HG02798 (cell line): ENCODE measurements around the gene ARFGAP1.

ENCODE experiments used
- ATAC-seq: cut with Tn5 transposase; IDR thresholded peaks from one replicate; pipeline ENCODE4 v1.9.1; 2021; ENCODE audit warnings: mild to moderate bottlenecking; ENCODE audit not compliant: unreplicated experiment, poor library complexity

Gene ARFGAP1

GRCh38 chr20:63317061-63317460, 44.4 kb downstream of the ARFGAP1 start:
- no peak for ATAC-seq

GRCh38 chr20:63317601-63318291, 45.1 kb downstream of the ARFGAP1 start:
- ATAC-seq: no peak

GRCh38 chr20:63318391-63319163, 46.0 kb downstream of the ARFGAP1 start:
- no peak for ATAC-seq

GRCh38 chr20:63319164-63320040, 46.8 kb downstream of the ARFGAP1 start:
- ATAC-seq: no peak

- ATAC-seq: no peak
These were observed 47.5 kb downstream of the ARFGAP1 start for GRCh38 chr20:63320041-63320511.

- ATAC-seq: no peak
These were observed 48.1 kb downstream of the ARFGAP1 start for GRCh38 chr20:63320616-63321147.

- ATAC-seq: no peak
These were observed 48.7 kb downstream of the ARFGAP1 start for GRCh38 chr20:63321148-63321831.

- no peak for ATAC-seq
These were observed 49.7 kb downstream of the ARFGAP1 start for GRCh38 chr20:63322146-63322932.

GRCh38 chr20:63322933-63323273, 50.3 kb downstream of the ARFGAP1 start:
- no peak for ATAC-seq

- ATAC-seq: no peak
These were observed 50.9 kb downstream of the ARFGAP1 start for GRCh38 chr20:63323357-63323981.

- no peak for ATAC-seq
These were observed 52.4 kb downstream of the ARFGAP1 start for GRCh38 chr20:63325021-63325471.

GRCh38 chr20:63325554-63326313, 53.1 kb downstream of the ARFGAP1 start:
- ATAC-seq: no peak

GRCh38 chr20:63326314-63327230, 54.0 kb downstream of the ARFGAP1 start:
- no peak for ATAC-seq

- no peak for ATAC-seq
These were observed 54.7 kb downstream of the ARFGAP1 start for GRCh38 chr20:63327231-63327745.

- ATAC-seq: no peak
These were observed 55.5 kb downstream of the ARFGAP1 start for GRCh38 chr20:63328026-63328700.

GRCh38 chr20:63328718-63329275, 56.2 kb downstream of the ARFGAP1 start:
- ATAC-seq: no peak
